ENCODE results near the gene MAGI2. TPM values are rescaled to one million over a fixed set of nuclear protein-coding genes. Genes with fewer than 3 reads are reported as not detected.
A peak's percentile ranks its signal among the peaks of the same experiment; 100 is the strongest.

MAGI2 gene
- total and polyA plus RNA-seq, 2 of the 13 experiments (the other 11 are each of a cell fraction or from before 2014, with no cell fraction given): 1.5 to 3.8 TPM

DNA sequence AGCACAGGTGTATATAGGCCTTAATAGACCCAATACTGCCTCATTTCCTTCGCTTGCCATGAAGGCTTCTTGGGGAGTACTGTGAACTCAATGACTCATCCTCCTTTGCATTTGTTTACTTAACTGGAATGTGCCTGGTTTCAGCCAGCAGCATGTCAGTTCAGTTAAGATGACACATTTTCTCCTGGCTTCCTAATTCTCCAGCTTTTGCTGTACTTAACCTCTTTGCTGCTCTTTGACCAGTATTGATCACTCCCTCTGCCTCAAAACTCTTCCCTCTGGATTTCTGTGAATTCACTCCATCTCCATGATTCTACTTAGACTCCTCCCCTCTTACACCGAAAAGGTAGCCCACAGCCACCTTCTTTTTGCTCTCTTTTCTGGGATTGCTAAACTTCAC is 135.7 kb downstream of the MAGI2 start (continued):
- TF ChIP-seq, protein P1, sequence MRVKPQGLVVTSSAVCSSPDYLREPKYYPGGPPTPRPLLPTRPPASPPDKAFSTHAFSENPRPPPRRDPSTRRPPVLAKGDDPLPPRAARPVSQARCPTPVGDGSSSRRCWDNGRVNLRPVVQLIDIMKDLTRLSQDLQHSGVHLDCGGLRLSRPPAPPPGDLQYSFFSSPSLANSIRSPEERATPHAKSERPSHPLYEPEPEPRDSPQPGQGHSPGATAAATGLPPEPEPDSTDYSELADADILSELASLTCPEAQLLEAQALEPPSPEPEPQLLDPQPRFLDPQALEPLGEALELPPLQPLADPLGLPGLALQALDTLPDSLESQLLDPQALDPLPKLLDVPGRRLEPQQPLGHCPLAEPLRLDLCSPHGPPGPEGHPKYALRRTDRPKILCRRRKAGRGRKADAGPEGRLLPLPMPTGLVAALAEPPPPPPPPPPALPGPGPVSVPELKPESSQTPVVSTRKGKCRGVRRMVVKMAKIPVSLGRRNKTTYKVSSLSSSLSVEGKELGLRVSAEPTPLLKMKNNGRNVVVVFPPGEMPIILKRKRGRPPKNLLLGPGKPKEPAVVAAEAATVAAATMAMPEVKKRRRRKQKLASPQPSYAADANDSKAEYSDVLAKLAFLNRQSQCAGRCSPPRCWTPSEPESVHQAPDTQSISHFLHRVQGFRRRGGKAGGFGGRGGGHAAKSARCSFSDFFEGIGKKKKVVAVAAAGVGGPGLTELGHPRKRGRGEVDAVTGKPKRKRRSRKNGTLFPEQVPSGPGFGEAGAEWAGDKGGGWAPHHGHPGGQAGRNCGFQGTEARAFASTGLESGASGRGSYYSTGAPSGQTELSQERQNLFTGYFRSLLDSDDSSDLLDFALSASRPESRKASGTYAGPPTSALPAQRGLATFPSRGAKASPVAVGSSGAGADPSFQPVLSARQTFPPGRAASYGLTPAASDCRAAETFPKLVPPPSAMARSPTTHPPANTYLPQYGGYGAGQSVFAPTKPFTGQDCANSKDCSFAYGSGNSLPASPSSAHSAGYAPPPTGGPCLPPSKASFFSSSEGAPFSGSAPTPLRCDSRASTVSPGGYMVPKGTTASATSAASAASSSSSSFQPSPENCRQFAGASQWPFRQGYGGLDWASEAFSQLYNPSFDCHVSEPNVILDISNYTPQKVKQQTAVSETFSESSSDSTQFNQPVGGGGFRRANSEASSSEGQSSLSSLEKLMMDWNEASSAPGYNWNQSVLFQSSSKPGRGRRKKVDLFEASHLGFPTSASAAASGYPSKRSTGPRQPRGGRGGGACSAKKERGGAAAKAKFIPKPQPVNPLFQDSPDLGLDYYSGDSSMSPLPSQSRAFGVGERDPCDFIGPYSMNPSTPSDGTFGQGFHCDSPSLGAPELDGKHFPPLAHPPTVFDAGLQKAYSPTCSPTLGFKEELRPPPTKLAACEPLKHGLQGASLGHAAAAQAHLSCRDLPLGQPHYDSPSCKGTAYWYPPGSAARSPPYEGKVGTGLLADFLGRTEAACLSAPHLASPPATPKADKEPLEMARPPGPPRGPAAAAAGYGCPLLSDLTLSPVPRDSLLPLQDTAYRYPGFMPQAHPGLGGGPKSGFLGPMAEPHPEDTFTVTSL (CRISPR knock-in tag; IDR thresholded peaks at IDR 0.05; ENCODE audit: borderline replicate concordance): 0 out of 2 replicates have a peak, but pooled peaks have one; percentile 66
- TF ChIP-seq, protein P2, sequence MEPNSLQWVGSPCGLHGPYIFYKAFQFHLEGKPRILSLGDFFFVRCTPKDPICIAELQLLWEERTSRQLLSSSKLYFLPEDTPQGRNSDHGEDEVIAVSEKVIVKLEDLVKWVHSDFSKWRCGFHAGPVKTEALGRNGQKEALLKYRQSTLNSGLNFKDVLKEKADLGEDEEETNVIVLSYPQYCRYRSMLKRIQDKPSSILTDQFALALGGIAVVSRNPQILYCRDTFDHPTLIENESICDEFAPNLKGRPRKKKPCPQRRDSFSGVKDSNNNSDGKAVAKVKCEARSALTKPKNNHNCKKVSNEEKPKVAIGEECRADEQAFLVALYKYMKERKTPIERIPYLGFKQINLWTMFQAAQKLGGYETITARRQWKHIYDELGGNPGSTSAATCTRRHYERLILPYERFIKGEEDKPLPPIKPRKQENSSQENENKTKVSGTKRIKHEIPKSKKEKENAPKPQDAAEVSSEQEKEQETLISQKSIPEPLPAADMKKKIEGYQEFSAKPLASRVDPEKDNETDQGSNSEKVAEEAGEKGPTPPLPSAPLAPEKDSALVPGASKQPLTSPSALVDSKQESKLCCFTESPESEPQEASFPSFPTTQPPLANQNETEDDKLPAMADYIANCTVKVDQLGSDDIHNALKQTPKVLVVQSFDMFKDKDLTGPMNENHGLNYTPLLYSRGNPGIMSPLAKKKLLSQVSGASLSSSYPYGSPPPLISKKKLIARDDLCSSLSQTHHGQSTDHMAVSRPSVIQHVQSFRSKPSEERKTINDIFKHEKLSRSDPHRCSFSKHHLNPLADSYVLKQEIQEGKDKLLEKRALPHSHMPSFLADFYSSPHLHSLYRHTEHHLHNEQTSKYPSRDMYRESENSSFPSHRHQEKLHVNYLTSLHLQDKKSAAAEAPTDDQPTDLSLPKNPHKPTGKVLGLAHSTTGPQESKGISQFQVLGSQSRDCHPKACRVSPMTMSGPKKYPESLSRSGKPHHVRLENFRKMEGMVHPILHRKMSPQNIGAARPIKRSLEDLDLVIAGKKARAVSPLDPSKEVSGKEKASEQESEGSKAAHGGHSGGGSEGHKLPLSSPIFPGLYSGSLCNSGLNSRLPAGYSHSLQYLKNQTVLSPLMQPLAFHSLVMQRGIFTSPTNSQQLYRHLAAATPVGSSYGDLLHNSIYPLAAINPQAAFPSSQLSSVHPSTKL (CRISPR knock-in tag; IDR thresholded peaks at IDR 0.05): peak; percentile 88
- TF ChIP-seq, protein P3, sequence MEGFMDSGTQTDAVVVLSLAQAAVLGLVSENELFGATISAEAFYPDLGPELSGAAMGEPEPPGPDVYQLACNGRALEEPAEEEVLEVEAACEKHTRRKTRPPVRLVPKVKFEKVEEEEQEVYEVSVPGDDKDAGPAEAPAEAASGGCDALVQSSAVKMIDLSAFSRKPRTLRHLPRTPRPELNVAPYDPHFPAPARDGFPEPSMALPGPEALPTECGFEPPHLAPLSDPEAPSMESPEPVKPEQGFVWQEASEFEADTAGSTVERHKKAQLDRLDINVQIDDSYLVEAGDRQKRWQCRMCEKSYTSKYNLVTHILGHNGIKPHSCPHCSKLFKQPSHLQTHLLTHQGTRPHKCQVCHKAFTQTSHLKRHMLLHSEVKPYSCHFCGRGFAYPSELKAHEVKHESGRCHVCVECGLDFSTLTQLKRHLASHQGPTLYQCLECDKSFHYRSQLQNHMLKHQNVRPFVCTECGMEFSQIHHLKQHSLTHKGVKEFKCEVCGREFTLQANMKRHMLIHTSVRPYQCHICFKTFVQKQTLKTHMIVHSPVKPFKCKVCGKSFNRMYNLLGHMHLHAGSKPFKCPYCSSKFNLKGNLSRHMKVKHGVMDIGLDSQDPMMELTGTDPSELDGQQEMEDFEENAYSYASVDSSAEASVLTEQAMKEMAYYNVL (CRISPR knock-in tag; IDR thresholded peaks at IDR 0.05; ENCODE audit: borderline replicate concordance): peak; percentile 61; the same call in 1 of the 2 replicates
- TF ChIP-seq FIP1L1 (IDR thresholded peaks at IDR 0.05; ENCODE audit: borderline replicate concordance, insufficient read depth, low read depth, low read length) (no peak), NPAS2 (CRISPR knock-in tag; IDR thresholded peaks at IDR 0.05; ENCODE audit: borderline replicate concordance) (no peak), IKZF4 (CRISPR knock-in tag; IDR thresholded peaks at IDR 0.05; ENCODE audit: borderline replicate concordance, low read depth, not compliant biosample characterization) (no peak), IRF2 (CRISPR knock-in tag; IDR thresholded peaks at IDR 0.05) (peak; percentile 61), HNRNPL (IDR thresholded peaks at IDR 0.05; ENCODE audit: low read depth, low read length) (no peak), MEF2D (CRISPR knock-in tag; IDR thresholded peaks at IDR 0.05) (peak; percentile 31; the same call in 1 of the 2 replicates), FOXK2 (IDR thresholded peaks at IDR 0.05) (no peak), TEAD3 (CRISPR knock-in tag; optimal IDR thresholded peaks at IDR 0.05; ENCODE audit: borderline replicate concordance) (peak; percentile 62), ZFP37 (CRISPR knock-in tag; IDR thresholded peaks at IDR 0.05; ENCODE audit: borderline replicate concordance) (no peak)
- TF ChIP-seq, protein P4, sequence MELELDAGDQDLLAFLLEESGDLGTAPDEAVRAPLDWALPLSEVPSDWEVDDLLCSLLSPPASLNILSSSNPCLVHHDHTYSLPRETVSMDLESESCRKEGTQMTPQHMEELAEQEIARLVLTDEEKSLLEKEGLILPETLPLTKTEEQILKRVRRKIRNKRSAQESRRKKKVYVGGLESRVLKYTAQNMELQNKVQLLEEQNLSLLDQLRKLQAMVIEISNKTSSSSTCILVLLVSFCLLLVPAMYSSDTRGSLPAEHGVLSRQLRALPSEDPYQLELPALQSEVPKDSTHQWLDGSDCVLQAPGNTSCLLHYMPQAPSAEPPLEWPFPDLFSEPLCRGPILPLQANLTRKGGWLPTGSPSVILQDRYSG (CRISPR knock-in tag; IDR thresholded peaks at IDR 0.05): no peak
- TF ChIP-seq, protein P5, sequence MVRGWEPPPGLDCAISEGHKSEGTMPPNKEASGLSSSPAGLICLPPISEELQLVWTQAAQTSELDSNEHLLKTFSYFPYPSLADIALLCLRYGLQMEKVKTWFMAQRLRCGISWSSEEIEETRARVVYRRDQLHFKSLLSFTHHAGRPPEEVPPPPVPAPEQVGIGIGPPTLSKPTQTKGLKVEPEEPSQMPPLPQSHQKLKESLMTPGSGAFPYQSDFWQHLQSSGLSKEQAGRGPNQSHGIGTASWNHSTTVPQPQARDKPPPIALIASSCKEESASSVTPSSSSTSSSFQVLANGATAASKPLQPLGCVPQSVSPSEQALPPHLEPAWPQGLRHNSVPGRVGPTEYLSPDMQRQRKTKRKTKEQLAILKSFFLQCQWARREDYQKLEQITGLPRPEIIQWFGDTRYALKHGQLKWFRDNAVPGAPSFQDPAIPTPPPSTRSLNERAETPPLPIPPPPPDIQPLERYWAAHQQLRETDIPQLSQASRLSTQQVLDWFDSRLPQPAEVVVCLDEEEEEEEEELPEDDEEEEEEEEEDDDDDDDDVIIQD (CRISPR knock-in tag; IDR thresholded peaks at IDR 0.05; ENCODE audit: low read depth): peak; percentile 43; the same call in 1 of the 2 replicates
